Liver (tissue), 9 donors: Measurements from ENCODE around the gene CEBPG. TPM values are rescaled to one million over a fixed set of nuclear protein-coding genes. Genes with fewer than 3 reads are reported as not detected.

Source experiments
- DNase-seq: peaks from one replicate; pipeline ENCODE4 v3.0.0-alpha.2; 2017; ENCODE audit warnings: low spot score
- H3K27ac ChIP-seq, 2 donors: one replicate each; pipeline ENCODE4 v1.7.0; 2013; ENCODE audit warnings: inconsistent platforms in 2 of 2, low read length in 2 of 2, control low read depth in 1 of 2, low read depth in 1 of 2, mild to moderate bottlenecking in 1 of 2
- H3K27me3 ChIP-seq, 4 donors: one replicate each; pipeline versions ENCODE4 v1.6.1 to v1.7.0; 2013; ENCODE audit warnings: low read length in 3 of 4, inconsistent platforms in 1 of 4, mild to moderate bottlenecking in 1 of 4, moderate library complexity in 1 of 4; ENCODE audit not compliant: control insufficient read depth in 4 of 4, insufficient read depth in 4 of 4
- H3K36me3 ChIP-seq, 4 donors: one replicate each; pipeline versions ENCODE4 v1.6.1 to v1.7.0; 2013; ENCODE audit warnings: low read length in 3 of 4, mild to moderate bottlenecking in 3 of 4, low read depth in 1 of 4, moderate library complexity in 1 of 4; ENCODE audit not compliant: control insufficient read depth in 4 of 4, insufficient read depth in 3 of 4
- H3K4me1 ChIP-seq, 4 donors: one replicate each; pipeline versions ENCODE4 v1.6.1 to v1.7.0; 2013; ENCODE audit warnings: low read length in 3 of 4, mild to moderate bottlenecking in 3 of 4, moderate library complexity in 1 of 4; ENCODE audit not compliant: control insufficient read depth in 4 of 4, insufficient read depth in 4 of 4
- H3K4me3 ChIP-seq, 3 donors: one replicate each; pipeline versions ENCODE4 v1.6.1 to v1.7.0; 2013; ENCODE audit warnings: low read length in 3 of 3, control low read depth in 1 of 3, low read depth in 1 of 3, mild to moderate bottlenecking in 1 of 3
- H3K9ac ChIP-seq, 2 donors: one replicate each; pipeline ENCODE4 v1.7.0; 2013; ENCODE audit warnings: low read length in 2 of 2, mild to moderate bottlenecking in 2 of 2, moderate library complexity in 2 of 2, control low read depth in 1 of 2, low read depth in 1 of 2
- H3K9me3 ChIP-seq, 4 donors: one replicate each; pipeline versions ENCODE4 v1.6.1 to v1.7.0; 2013; ENCODE audit warnings: low read length in 3 of 4; ENCODE audit not compliant: control insufficient read depth in 4 of 4
- CTCF ChIP-seq: fragments of 150-350 bp; IDR thresholded peaks from 2 replicates; pipeline ENCODE4 v1.5.1; 2017; ENCODE audit warnings: improper control_type of control experiment, low read depth, low read length; ENCODE audit not compliant: missing input control
- EGR1 ChIP-seq, 2 donors: IDR thresholded peaks; 2 replicates each; pipeline ENCODE4 v1.6.1; 2016 to 2018; ENCODE audit warnings: antibody characterized with exemption in 2 of 2, low read depth in 2 of 2
- FOXA2 ChIP-seq: IDR thresholded peaks from 2 replicates; pipeline ENCODE4 v1.6.1; 2016; ENCODE audit warnings: antibody characterized with exemption
- GABPA ChIP-seq, 2 donors: IDR thresholded peaks in 1 of 2; conservative IDR thresholded peaks in 1 of 2; 2 replicates each; pipeline ENCODE4 v1.6.1; 2016; ENCODE audit warnings: antibody characterized with exemption in 2 of 2, mild to moderate bottlenecking in 1 of 2, moderate library complexity in 1 of 2
- HNF4A ChIP-seq, 2 donors: conservative IDR thresholded peaks; 2 replicates each; pipeline ENCODE4 v1.6.1; 2016; ENCODE audit warnings: antibody characterized with exemption in 2 of 2, mild to moderate bottlenecking in 2 of 2
- HNF4G ChIP-seq: IDR thresholded peaks from 2 replicates; pipeline ENCODE4 v1.6.1; 2016; ENCODE audit warnings: antibody characterized with exemption
- RXRA ChIP-seq, 2 donors: IDR thresholded peaks; 2 replicates each; pipeline ENCODE4 v1.6.1; 2017 to 2018; ENCODE audit warnings: antibody characterized with exemption in 2 of 2, mild to moderate bottlenecking in 1 of 2
- SP1 ChIP-seq: IDR thresholded peaks from 2 replicates; pipeline ENCODE4 v1.6.1; 2018; ENCODE audit warnings: antibody characterized with exemption, mild to moderate bottlenecking
- TAF1 ChIP-seq: conservative IDR thresholded peaks from 2 replicates; pipeline ENCODE4 v1.6.1; 2016; ENCODE audit warnings: antibody characterized with exemption, mild to moderate bottlenecking
- YY1 ChIP-seq: IDR thresholded peaks from 2 replicates; pipeline ENCODE4 v1.6.1; 2016; ENCODE audit warnings: antibody characterized with exemption, mild to moderate bottlenecking
- WGBS: extraction: QIAGEN DNeasy Blood & Tissue Kit; methylation state at CpG from one replicate; pipeline ENCODE4 v1.1.7; 2013; 5-methylcytosine and 5-hydroxymethylcytosine counted together
- polyA plus RNA-seq, 2 donors: library from polyadenylated mRNA; stranded (reverse) in 1 of 2; unstranded in 1 of 2; fragments of 200-250 nt in 1 of 2; fragments of >200 nt in 1 of 2; fragmentation: Nextera tagmentation in 1 of 2; extraction: Ambion mirVana in 1 of 2; gene quantifications; one replicate each; pipeline versions ENCODE4 v1.2.1 to v1.2.3, GENCODE V29; 2013 to 2015
- total RNA-seq, 2 donors: library from RNA; depleted of rRNA; stranded (reverse); fragments of >200 nt; gene quantifications; one replicate each; pipeline ENCODE4 v1.2.3, GENCODE V29; 2014
- donor health status: healthy.
- donor health status: healthy.
- donor health status: healthy.
- donor health status: healthy.
- donor health status: healthy.

The CEBPG gene
- total and polyA plus RNA-seq, 4 donors: 16.9 to 36.1 (median 24.2) TPM

- no peak for TF ChIP-seq FOXA2
- TF ChIP-seq TAF1: no peak
- no peak for TF ChIP-seq HNF4A (conservative IDR thresholded peaks at IDR 0.05)
- no peak for TF ChIP-seq YY1
- TF ChIP-seq GABPA (IDR thresholded peaks at IDR 0.05 in 1 of 2, conservative IDR thresholded peaks at IDR 0.05 in 1 of 2): no peak
- no peak for TF ChIP-seq EGR1 (IDR thresholded peaks at IDR 0.05; ENCODE audit: low read depth in 2 of 2)
- no peak for TF ChIP-seq RXRA (IDR thresholded peaks at IDR 0.05)
Observed at GRCh38 chr19:33413426-33413725, 39.9 kb downstream of the CEBPG start (continued).

- no peaks in the 10 kb centered on the region for H3K9me3 ChIP-seq
- H3K36me3 ChIP-seq: peaks cover 0 to 4% (median 2%) of the 10 kb centered on the region in 4 donors
- H3K9ac ChIP-seq: no peak overlapping the region
- WGBS: 94% methylated on average over 25 of the region's 25 CpGs
- TF ChIP-seq HNF4A (conservative IDR thresholded peaks at IDR 0.05): no peak
- no peak for TF ChIP-seq SP1
- DNase-seq: no peak
- H3K4me1 ChIP-seq: peaks cover 2 to 20% (median 11%) of the 10 kb centered on the region in 4 donors
- H3K27ac ChIP-seq: no peak overlapping the region
- no peak overlapping the region for H3K4me3 ChIP-seq
- no peaks in the 10 kb centered on the region for H3K27me3 ChIP-seq
Observed at GRCh38 chr19:33413868-33414666, 40.6 kb downstream of the CEBPG start.

DNA sequence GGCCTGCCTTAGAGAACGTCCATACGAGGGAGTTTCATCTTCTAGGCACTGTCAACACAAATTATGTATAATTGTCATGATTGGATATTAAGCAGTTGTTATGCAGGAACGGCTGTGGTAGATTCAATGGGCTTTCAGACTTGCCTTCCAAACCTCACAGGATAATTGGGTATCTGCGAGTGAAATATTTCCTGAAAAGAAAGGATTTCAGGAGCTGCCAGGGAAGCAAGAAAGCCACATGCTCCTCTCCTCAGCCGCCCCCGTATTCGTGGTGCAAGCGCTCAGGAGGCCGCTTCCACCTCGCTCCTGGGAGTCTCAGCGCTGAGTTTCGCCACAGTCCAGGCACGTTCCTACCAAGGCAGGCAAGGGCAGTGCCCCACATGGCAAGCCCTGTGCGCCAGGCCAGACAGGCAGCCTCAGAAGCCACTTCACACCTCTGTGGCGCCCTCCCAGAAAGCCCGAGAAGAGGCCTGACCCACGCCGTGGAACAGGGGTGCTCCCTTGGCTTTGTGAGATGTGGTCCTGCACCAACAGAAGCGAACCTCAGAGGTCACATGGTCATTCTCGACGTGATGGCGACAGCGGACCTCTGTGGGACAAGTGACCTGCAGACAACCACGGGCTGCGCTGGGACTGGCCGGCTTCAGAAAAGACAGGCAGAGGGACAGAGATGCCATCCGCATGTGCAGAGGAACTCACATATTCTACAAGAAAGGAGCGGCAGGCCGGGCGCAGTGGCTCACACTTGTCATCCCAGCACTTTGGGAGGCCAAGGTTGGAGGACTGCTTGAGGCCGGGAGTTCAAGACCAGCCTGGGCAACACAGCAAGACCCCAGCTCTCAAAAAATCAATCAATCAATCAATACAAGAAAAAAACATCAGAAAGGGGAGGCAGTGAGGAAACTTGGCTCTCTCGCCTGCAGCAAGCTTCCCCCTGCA, 41.4 kb downstream of the CEBPG start:
- 91% methylated on average over 32 of the region's 32 CpGs for WGBS

More for the DNA sequence above, 41.4 kb downstream of the CEBPG start:
- Histone ChIP-seq H3K4me3 (no peak overlapping the region), H3K27ac (no peak overlapping the region), H3K36me3 (peaks cover 0 to 6% (median 4%) of the 10 kb centered on the region in 4 donors), H3K4me1 (peaks cover 2 to 17% (median 10%) of the 10 kb centered on the region in 4 donors), H3K9ac (no peak overlapping the region), H3K9me3 (no peaks in the 10 kb centered on the region), H3K27me3 (no peaks in the 10 kb centered on the region)
- TF ChIP-seq RXRA (IDR thresholded peaks at IDR 0.05) (no peak), SP1 (no peak), YY1 (no peak), HNF4G (no peak), CTCF (no peak)
- no peak for DNase-seq
